ACHN (cell line): ENCODE data around the gene CEND1.
A peak's percentile ranks its signal among the peaks of the same experiment; 100 is the strongest.

Experiments
- DNase-seq: peaks from one replicate; pipeline ENCODE4 v3.0.0-alpha.2; 2015
- in situ Hi-C: cut with HindIII; loops from 2 replicates; pipeline ENCODE4 v1.10.0; 2017; ENCODE audit warnings: low sequenced_read_pairs, low pct_ligation_motif_present, low pct_unique_long_range_greater_than_20kb

CEND1 gene

DNA sequence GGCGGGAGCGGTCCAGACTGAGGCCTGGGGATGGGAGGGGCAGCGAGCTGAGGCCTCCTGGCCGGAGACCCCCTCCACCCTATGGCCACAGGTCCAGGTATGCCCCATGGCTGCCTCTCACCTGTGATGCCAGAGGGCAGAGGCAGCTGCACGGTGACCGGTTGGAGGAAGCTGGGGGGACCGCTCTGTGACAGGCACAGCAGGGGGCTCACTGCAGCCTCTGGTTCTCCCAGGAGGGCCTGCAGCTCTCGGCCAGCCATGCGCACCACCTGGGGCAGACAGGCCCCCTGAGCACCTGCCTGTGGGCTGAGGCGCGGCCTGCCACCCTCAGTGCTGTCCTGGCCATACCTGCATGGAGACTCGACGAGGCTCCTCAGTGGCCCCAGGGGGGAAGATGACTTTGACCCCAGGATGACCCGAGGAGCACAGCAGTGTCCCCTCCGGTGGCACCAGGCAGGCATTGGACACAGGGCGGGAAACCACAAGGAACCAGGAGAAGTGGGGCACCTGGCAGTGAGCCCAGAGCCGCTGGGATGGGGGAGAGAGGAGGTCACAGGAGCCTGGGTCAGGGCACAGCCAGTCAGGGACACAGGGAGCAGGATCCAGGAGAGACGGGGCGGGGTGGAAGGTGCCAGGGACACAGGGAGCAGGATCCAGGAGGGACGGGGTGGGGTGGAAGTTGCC, 11.3 kb upstream of the CEND1 start:
- in situ Hi-C loops, result no loop called here
- DNase-seq, result no peak

- no peak for DNase-seq
- in situ Hi-C loops, result no loop called here
These were observed 10.6 kb upstream of the CEND1 start for GRCh38 chr11:800473-800872.

- no peak for DNase-seq
- in situ Hi-C loops, result no loop called here
These were observed 9.9 kb upstream of the CEND1 start for GRCh38 chr11:799641-800316.

DNA sequence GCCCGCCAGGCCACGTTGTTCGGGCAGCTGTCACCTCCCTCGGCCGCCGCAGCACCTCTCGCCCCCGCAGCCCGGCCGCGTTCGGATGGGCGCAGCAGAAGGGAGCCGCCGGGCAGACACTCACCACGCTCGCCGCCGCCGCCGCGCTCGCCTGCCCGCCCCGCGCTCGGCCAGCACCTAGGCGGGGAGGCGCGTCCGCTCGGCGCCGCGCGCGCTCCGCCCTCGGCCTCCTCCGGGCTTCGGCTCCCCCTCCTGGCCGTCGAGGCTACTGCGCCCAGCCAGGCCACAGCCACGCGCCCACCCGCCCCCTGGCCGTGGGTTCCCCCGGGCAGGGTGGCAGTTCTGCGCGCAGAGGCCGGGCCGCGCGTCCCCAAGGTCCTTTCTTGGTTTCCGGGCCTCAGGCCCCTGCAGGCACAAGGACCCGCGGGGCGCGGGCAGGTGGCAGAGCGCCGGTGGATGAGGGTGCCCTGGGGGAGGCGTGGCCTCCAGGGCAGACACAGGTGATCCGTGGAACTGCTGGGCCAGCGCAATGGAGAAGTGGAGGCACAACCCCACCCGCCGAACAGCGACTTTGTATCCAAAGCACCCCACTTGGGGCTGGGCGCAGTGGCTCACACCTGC, 8.3 kb upstream of the CEND1 start, which contains the start of gene SLC25A22:
SLC25A22 (minus strand) TSS at position 189 of the 621 bp plus-strand sequence. CDS start 3,275 bp downstream, outside the sequence.
- peak; percentile 76 for DNase-seq
- in situ Hi-C loops, result no loop called here

DNA sequence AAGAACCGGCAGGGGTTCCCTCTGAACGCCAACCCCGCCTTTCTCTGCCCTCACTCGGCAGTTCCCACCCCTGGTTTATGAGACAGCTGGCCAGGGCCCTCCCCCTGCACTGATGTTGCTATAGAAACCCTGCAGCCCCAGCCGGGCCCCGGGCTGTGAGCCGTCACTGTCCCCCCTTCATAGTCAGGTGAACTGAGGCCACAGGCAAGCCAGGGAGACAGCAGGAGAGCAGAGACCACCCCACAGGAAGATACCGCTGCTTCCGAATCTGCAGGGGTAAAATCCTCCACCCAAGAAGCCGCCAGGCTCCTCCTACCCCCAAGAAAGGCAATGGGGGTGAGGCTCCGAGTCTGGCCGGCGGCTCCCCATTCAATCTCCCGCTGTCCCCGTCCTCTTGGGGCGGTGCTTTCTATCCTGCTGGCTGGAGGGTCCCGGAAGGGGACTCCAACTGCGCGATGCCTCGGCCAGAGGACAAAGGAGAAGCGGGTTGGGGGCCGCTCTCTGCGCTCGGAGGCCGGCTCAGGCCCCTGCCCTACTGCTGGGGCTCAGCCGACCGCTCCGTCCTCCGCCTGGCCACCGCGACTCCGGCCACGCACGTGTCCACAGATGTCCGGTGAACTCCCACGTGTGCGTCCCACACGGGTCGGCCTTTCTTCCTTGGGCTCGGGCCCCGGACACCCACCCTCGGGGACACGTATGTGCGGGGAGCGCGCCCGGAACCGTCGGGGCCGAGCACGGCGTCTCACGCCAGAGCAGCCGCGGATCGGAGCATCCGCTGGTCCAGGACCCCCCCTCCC, 7.6 kb upstream of the CEND1 start:
- peak; percentile 66 for DNase-seq
- in situ Hi-C loops, result no loop called here

DNA sequence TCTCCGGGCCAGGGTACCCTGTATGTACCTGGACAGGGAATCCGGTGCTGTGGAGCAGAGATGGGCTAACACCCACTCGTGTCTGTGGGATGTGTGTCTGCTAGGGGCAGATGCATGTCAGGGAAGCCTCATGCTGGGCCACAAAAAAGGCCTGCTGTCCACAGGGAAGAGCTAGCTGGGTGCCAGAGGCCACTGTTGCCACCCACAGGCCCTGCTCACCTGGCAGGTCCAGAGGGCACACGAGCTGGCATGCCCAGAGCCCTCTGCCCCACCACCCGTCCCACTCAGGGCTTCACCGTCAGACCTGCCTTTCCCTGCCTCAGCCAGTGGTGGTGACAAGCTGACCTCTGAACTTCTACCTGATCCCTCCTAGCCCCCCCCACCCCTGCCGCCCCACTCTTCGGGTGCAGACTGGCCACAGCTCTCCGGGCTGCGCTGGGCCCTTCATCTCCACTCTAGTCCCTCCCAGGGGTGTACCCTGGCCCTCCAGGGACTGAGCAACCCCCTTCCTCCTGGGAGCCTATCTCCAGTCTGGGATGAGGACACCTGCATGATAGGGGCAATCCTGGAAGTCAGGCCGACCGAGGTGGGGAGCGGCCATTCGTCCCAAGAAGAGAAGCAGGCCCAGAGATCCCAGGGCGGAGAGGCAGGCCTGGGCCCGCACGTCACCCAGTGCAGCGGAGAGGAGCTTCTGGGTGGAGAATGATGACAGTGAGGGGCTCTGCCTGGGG, 6.8 kb upstream of the CEND1 start:
- DNase-seq, result no peak

GRCh38 chr11:795634-796564, 6.0 kb upstream of the CEND1 start:
- in situ Hi-C loops, result no loop called here
- DNase-seq, result peak; percentile 81

More for the DNA sequence above, 6.8 kb upstream of the CEND1 start:
- in situ Hi-C loops, result no loop called here

DNA sequence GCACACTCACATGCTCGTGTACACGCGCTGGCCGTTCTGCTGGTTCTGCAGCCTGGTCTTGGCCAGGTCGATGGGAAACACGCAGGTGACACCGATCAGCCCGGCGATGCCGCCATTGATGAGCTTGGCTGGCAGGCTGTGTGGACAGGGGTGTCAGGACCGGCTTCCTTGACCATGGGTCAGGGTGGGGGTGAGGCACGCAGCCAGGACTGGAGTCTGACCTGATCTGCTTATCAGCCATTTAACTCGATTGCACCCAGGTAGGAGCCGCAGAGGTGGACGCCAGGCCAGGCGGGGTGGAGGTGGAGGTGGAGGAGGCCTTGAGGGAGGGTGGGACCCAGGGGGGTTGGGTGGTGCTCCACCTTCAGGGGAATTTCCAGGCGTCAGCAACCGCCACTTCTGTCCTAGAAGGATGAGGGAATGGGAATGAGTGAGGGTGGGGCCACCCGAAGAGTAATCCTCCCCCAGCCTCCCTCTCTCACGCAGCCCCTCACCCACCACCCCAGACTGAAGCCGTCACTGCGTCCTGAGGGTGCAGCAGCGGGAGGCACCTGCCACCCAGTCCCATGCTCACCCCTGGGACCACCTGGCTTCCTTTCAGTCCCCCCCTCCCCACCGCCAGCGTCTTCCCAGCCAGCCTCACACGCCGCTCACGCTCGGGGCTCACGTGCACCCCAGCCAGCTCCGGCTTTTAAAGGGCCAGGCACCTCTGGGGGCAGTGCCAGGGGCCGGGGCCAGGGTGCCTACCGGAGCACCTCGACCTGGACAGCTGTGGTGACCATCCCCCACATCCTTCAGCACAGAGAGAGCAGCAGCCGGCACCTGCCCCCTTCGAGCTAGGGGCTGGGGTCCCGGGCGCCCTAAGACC, 5.1 kb upstream of the CEND1 start:
- in situ Hi-C loops, result no loop called here
- DNase-seq, result no peak

- in situ Hi-C loops, result no loop called here
These were observed 4.3 kb upstream of the CEND1 start for GRCh38 chr11:794013-794765.

GRCh38 chr11:793556-793955, 3.7 kb upstream of the CEND1 start:
- no peak for DNase-seq
- in situ Hi-C loops, result no loop called here

More at GRCh38 chr11:794013-794765, 4.3 kb upstream of the CEND1 start:
- no peak for DNase-seq

- in situ Hi-C loops, result no loop called here
- DNase-seq, result no peak
These were observed 3.0 kb upstream of the CEND1 start for GRCh38 chr11:792873-793272.

GRCh38 chr11:792535-792821, 2.6 kb upstream of the CEND1 start:
- DNase-seq, result no peak
- in situ Hi-C loops, result no loop called here

- no peak for DNase-seq
- in situ Hi-C loops, result no loop called here
These were observed 2.0 kb upstream of the CEND1 start for GRCh38 chr11:791658-792534.

GRCh38 chr11:790721-791564, 1.1 kb upstream of the CEND1 start:
- in situ Hi-C loops, result no loop called here
- no peak for DNase-seq
